ENCODE data around the gene DNAI1.
"Not testable (repeated sequence)": the region's sequence is repeated elsewhere in the genome, so short reads cannot be mapped to it uniquely, and the experiment has no call there.

Gene DNAI1

GRCh38 chr9:34521406-34522045, 62.9 kb downstream of the DNAI1 start:
- no peak overlapping the region for H3K4me3 ChIP-seq (ENCODE audit: low read depth, low read length)
- no peak for DNase-seq (ENCODE audit: low read depth)
- TF ChIP-seq, protein P1, sequence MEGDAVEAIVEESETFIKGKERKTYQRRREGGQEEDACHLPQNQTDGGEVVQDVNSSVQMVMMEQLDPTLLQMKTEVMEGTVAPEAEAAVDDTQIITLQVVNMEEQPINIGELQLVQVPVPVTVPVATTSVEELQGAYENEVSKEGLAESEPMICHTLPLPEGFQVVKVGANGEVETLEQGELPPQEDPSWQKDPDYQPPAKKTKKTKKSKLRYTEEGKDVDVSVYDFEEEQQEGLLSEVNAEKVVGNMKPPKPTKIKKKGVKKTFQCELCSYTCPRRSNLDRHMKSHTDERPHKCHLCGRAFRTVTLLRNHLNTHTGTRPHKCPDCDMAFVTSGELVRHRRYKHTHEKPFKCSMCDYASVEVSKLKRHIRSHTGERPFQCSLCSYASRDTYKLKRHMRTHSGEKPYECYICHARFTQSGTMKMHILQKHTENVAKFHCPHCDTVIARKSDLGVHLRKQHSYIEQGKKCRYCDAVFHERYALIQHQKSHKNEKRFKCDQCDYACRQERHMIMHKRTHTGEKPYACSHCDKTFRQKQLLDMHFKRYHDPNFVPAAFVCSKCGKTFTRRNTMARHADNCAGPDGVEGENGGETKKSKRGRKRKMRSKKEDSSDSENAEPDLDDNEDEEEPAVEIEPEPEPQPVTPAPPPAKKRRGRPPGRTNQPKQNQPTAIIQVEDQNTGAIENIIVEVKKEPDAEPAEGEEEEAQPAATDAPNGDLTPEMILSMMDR (IDR thresholded peaks at IDR 0.05; ENCODE audit: insufficient read depth, low read depth, low read length, missing control alignments): no peak

DNA sequence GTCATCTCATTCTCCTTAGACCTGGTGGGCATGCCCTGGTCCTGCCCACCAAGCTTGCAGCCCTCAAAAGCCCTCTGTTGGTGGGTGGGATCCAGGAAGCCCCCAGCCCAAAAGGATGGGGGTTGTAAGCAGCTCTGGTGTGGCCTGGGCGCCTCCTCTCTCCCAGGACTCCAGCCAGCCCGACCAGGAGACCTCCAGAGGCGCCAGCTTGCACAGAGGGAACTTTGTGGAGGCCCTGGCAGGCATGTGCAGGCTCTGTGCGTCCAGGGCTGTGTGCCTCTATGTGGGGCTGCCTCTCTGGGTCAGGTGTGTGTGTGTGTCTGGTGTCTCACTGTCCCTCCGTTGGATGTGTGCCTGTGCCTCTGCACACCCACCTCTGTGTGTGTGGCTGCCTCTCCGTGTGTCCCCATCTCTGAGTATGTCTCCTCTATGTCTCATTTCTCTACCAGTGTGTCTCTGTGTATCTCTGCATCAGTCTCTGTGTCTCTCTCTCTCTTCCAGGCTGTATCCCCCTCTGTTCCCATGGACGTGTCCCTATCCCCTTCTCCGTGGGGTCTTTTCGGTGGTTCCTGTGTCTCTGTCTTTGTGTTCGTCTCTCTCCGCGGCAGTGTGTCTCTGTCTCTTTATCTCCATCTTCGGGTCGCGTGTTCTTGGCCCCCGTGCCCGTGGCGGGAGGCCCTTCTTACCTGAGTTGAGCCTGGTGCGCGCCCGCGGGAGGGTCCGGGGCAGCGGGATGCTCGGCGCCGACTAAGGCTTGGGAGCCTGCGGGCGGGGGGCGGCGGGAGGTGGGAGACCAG, 63.7 kb downstream of the DNAI1 start:
- TF ChIP-seq, protein P1 (IDR thresholded peaks at IDR 0.05; ENCODE audit: insufficient read depth, low read depth, low read length, missing control alignments): no peak
- no peak for DNase-seq (ENCODE audit: low read depth)

DNA sequence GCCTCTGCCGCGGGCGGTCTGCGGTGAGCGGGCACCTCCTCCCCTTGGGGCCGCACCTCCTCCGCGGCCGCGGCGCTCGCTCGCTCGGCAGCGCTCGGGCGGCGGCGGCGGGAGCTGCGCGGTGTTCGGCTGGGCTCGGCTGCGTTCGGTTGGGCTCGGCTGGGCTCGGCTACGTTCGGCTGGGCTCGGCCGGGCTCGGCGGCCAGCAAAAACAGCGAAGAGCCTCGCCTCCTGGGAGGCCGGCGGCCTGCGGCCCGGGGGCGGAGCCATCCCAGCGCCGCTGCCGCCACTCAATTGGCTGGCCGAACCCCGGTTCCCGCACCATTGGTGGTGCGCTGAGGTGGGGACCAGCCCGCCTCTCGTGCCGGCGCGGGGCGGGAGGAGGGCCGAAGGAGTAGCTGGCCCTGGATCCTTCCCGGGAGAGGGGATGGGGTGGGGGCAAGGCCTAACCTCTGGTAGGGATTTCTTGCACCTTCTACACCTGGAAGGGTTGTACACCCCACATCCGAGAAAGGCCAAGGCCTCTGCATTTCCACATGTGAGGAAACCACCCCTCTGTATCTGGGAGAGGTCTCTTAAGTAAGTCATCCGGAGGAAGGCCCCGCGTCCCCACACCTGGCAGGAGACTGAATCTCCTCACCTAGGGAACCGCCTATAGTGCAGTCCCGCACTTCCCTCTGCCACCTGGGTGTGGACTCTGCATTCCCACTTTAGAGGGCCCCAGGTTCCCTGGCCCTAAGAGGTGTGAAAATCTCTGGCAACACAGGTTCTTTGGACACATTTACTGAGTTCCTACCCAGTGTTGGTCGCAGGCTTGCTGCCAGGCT, 64.6 kb downstream of the DNAI1 start, which contains the start of gene ENHO:
Gene ENHO, minus strand, starts transcription at position 20 of the 827 bp plus-strand sequence. CDS start 1,295 bp downstream, outside the sequence.
- peak; percentile 86 for DNase-seq (ENCODE audit: low read depth)
- H3K4me3 ChIP-seq (ENCODE audit: low read depth, low read length): peak within 1 kb of the TSS; percentile 25; the same call in 1 of the 2 replicates
- TF ChIP-seq, protein P1 (IDR thresholded peaks at IDR 0.05; ENCODE audit: insufficient read depth, low read depth, low read length, missing control alignments): no peak

More for the DNA sequence above, 63.7 kb downstream of the DNAI1 start:
- no peak overlapping the region for H3K4me3 ChIP-seq (ENCODE audit: low read depth, low read length)

GRCh38 chr9:34524349-34524748, 65.7 kb downstream of the DNAI1 start:
- TF ChIP-seq, protein P1 (IDR thresholded peaks at IDR 0.05; ENCODE audit: insufficient read depth, low read depth, low read length, missing control alignments): no peak
- DNase-seq (ENCODE audit: low read depth): no peak

GRCh38 chr9:34526026-34526425, 67.4 kb downstream of the DNAI1 start:
- TF ChIP-seq, protein P1 (IDR thresholded peaks at IDR 0.05; ENCODE audit: insufficient read depth, low read depth, low read length, missing control alignments): no peak
- no peak for DNase-seq (ENCODE audit: low read depth)

More at GRCh38 chr9:34524349-34524748, 65.7 kb downstream of the DNAI1 start:
- H3K4me3 ChIP-seq (ENCODE audit: low read depth, low read length): no peak overlapping the region

DNA sequence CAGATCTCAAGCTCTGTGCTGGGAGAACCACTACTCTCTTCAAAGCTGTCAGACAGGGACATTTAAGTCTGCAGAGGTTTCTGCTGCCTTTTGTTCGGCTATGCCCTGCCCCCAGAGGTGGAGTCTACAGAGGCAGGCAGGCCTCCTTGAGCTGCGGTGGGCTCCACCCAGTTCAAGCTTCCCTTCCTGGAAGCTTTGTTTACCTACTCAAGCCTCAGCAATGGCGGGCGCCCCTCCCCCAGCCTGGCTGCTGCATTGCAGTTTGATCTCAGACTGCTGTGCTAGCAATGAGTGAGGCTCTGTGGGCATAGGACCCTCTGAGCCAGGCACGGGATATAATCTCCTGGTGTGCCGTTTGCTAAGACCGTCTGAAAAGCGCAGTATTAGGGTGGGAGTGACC, 73.4 kb downstream of the DNAI1 start:
- H3K4me3 ChIP-seq (ENCODE audit: low read depth, low read length); DNase-seq (ENCODE audit: low read depth): not testable (repeated sequence)

More at GRCh38 chr9:34526026-34526425, 67.4 kb downstream of the DNAI1 start:
- H3K4me3 ChIP-seq (ENCODE audit: low read depth, low read length): no peak overlapping the region

- no peak for DNase-seq (ENCODE audit: low read depth)
- TF ChIP-seq, protein P1 (IDR thresholded peaks at IDR 0.05; ENCODE audit: insufficient read depth, low read depth, low read length, missing control alignments): no peak
- H3K4me3 ChIP-seq (ENCODE audit: low read depth, low read length): no peak overlapping the region
These were observed 78.1 kb downstream of the DNAI1 start for GRCh38 chr9:34536685-34537084.

Data from GM12865 (cell line).